ENCODE results near the gene TMC1. TPM values are rescaled to one million over a fixed set of nuclear protein-coding genes. Genes with fewer than 3 reads are reported as not detected.
A peak's percentile ranks its signal among the peaks of the same experiment; 100 is the strongest.
"Not testable (repeated sequence)": the region's sequence is repeated elsewhere in the genome, so short reads cannot be mapped to it uniquely, and the experiment has no call there.

Gene TMC1
- total and polyA plus RNA-seq, 8 donors: 0.33 to 0.73 TPM; not detected in 6

GRCh38 chr9:72509635-72510034, 11.8 kb upstream of the TMC1 start:
- WGBS, 5 donors: 19 to 28% (median 22%) methylated on average over 1 of the region's 1 CpG

DNA sequence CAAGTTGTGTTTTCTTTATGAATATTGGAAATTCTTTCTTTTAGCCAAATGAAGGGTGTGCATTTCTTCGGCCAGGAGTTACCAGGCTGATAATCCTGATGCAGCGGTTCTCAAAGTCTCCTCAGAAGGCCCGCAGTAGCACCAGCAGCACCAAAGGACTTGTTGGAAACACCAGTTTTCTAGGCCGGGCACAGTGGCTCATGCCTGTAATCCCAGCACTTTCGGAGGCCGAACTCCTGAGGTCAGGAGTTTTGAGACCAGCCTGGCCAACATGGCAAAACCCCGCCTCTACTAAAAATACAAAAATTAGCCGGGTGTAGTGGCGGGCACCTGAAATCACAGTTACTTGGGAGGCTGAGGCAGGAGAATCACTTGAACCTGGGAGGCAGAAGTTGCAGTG, 397 bp upstream of the TMC1 start:
- H3K27ac ChIP-seq; H3K36me3 ChIP-seq; H3K4me3 ChIP-seq; H3K9me3 ChIP-seq; DNase-seq; H3K27me3 ChIP-seq; intact Hi-C loops (cut with DNase I; ENCODE audit: low total_unique reads): not testable (repeated sequence)
- peaks cover 4 to 14% (median 10%) of the 10 kb centered on the region in 4 donors for H3K4me1 ChIP-seq
- WGBS, 5 donors: 96 to 98% (median 97%) methylated on average over 9 of the region's 9 CpGs

More at GRCh38 chr9:72509635-72510034, 11.8 kb upstream of the TMC1 start:
- no peaks in the 10 kb centered on the region for H3K36me3 ChIP-seq
- H3K27me3 ChIP-seq: no peaks in the 10 kb centered on the region
- H3K4me1 ChIP-seq: peaks cover 0 to 15% (median 7%) of the 10 kb centered on the region in 4 donors
- intact Hi-C loops (cut with DNase I; ENCODE audit: low total_unique reads): no loop called here
- H3K9me3 ChIP-seq: no peaks in the 10 kb centered on the region
- no peak for DNase-seq
- H3K4me3 ChIP-seq: no peak overlapping the region
- no peak for TF ChIP-seq POLR2AphosphoS5 (IDR thresholded peaks at IDR 0.05)
- TF ChIP-seq EP300 (IDR thresholded peaks at IDR 0.05): no peak
- TF ChIP-seq POLR2A (IDR thresholded peaks at IDR 0.05): no peak
- TF ChIP-seq, protein P1, sequence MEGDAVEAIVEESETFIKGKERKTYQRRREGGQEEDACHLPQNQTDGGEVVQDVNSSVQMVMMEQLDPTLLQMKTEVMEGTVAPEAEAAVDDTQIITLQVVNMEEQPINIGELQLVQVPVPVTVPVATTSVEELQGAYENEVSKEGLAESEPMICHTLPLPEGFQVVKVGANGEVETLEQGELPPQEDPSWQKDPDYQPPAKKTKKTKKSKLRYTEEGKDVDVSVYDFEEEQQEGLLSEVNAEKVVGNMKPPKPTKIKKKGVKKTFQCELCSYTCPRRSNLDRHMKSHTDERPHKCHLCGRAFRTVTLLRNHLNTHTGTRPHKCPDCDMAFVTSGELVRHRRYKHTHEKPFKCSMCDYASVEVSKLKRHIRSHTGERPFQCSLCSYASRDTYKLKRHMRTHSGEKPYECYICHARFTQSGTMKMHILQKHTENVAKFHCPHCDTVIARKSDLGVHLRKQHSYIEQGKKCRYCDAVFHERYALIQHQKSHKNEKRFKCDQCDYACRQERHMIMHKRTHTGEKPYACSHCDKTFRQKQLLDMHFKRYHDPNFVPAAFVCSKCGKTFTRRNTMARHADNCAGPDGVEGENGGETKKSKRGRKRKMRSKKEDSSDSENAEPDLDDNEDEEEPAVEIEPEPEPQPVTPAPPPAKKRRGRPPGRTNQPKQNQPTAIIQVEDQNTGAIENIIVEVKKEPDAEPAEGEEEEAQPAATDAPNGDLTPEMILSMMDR (IDR thresholded peaks at IDR 0.05): no peak
- peak overlapping the region in 4 of 5 donors; percentile 9 to 37 (median 18) for H3K27ac ChIP-seq

DNA sequence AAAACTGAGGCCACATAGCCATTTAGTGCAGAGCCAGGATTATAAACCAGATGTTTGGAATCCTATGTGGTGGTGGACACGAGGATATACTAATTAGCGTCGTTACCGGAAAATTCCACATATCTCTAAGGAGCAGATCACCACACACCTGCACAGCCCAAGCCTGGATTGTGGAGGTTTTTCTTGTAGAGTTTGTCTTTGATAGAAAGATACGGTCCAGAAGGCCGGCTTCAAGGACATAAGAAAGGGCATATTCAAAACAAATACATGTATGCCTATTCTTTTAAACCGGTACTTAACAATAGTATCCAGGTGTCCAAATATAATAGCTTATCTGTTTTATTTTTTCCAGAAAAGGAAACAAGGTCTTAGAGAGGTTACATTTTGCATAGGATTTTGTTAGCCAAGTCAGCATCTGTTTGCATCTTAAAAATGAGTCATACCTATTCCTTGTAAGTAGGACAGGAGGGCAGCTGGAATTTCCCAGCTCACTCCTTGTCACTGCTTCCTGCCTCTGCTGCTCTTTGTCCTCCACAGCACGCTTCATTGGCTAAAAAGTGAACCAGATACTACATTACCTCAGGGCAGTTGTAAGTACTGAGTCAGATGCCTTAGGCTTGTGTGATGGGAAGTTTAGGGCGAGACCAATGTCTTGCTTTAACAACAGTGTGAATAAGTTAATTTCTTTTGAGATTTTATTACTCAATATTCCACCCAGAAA, 3.6 kb downstream of the TMC1 start:
- WGBS, 5 donors: 26 to 52% (median 48%) methylated on average over 9 of the region's 9 CpGs
- intact Hi-C loops (cut with DNase I; ENCODE audit: low total_unique reads): no loop called here

DNA sequence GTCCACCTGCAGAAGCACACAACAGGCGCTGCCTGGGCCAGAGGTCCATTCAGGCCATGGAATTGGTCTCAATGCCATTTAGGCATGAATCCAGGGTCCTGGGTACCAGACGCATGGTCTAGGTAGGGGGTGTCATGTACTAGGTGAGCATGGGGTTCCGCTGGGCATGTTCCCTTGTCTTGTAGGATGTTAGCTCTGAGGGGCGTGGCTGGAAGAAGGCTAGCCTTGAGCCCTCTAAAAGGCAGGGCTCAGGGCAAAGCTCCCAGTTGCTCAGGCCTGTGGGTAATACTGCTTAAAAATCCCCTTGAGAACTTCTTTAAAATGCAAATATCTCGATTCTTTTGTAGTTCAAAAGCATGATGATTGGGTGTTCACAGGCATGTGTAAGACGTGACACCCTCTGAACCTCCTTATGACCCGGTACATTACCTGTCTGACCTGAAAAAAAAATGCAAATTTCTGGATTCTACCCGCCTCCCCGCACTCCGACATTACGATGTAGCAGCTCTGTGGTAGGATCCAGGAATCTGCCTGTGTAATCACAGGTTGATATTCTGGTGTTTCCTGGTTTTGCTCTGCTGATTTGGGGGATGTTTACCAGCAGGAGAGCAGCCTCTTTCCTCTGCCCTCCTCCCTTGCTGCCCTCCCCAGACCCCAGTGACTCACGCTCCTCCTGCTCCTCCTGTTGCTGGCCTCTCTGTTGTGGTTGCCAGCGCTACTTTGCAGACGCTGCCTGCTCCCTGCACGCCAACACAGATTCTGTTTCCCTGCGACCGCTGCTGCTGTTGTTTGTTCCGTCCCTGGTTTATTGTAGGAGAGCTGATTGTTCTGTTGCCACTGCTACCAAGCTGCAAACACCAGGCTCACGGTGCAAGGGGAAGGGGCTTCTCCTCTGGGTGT, 5.7 kb downstream of the TMC1 start:
- H3K4me1 ChIP-seq: peaks cover 12 to 34% (median 29%) of the 10 kb centered on the region in 4 donors
- 18 to 20% (median 19%) methylated on average over 18 to 19 of the region's 19 CpGs for WGBS, 5 donors
- TF ChIP-seq, protein P1 (IDR thresholded peaks at IDR 0.05): no peak
- peak; percentile 38 to 85 (median 81) for TF ChIP-seq POLR2AphosphoS5 (IDR thresholded peaks at IDR 0.05)
- no peaks in the 10 kb centered on the region for H3K27me3 ChIP-seq
- DNase-seq: peak; percentile 68 to 95
- H3K36me3 ChIP-seq: no peaks in the 10 kb centered on the region
- H3K4me3 ChIP-seq: peak overlapping the region; percentile 5 to 25 (median 14)
- H3K9me3 ChIP-seq: no peaks in the 10 kb centered on the region
- peak overlapping the region; percentile 38 to 73 (median 67) for H3K27ac ChIP-seq
- intact Hi-C loops (cut with DNase I; ENCODE audit: low total_unique reads): no loop called here

More for the DNA sequence above, 3.6 kb downstream of the TMC1 start:
- H3K9me3 ChIP-seq: no peaks in the 10 kb centered on the region
- peak; percentile 70 to 87 for DNase-seq
- H3K4me3 ChIP-seq: no peak overlapping the region
- no peak for TF ChIP-seq POLR2A (IDR thresholded peaks at IDR 0.05)
- peak; percentile 4 to 92 (median 79) for TF ChIP-seq POLR2AphosphoS5 (IDR thresholded peaks at IDR 0.05)
- TF ChIP-seq, protein P1 (IDR thresholded peaks at IDR 0.05): no peak
- TF ChIP-seq EP300 (IDR thresholded peaks at IDR 0.05): no peak
- peaks cover 12 to 34% (median 29%) of the 10 kb centered on the region in 4 donors for H3K4me1 ChIP-seq
- no peaks in the 10 kb centered on the region for H3K27me3 ChIP-seq
- H3K36me3 ChIP-seq: no peaks in the 10 kb centered on the region
- H3K27ac ChIP-seq: peak overlapping the region; percentile 68 to 87 (median 72)

Measured in stomach (tissue), 9 donors.